Testis (tissue), 3 donors: ENCODE results near the gene FSIP1. TPM values are rescaled to one million over a fixed set of nuclear protein-coding genes. Genes with fewer than 3 reads are reported as not detected.

Source experiments
- DNase-seq: peaks from one replicate; pipeline ENCODE4 v3.0.0-alpha.2; 2019
- H3K27ac ChIP-seq, 2 donors: fragments of 200-600 bp; sonication (generic); one replicate each; pipeline ENCODE4 v1.5.1; 2019
- H3K27me3 ChIP-seq: fragments of 200-600 bp; sonication (generic); one replicate; pipeline ENCODE4 v1.5.1; 2019
- H3K36me3 ChIP-seq: fragments of 200-600 bp; sonication (generic); one replicate; pipeline ENCODE4 v1.5.1; 2017; ENCODE audit warnings: low read depth; ENCODE audit errors: missing control alignments
- H3K4me1 ChIP-seq: fragments of 200-600 bp; sonication (generic); one replicate; pipeline ENCODE4 v1.5.1; 2019
- H3K4me3 ChIP-seq, 2 donors: fragments of 200-600 bp; sonication (generic); one replicate each; pipeline ENCODE4 v1.5.1; 2017 to 2019
- H3K9me3 ChIP-seq: fragments of 200-600 bp; sonication (generic); one replicate; pipeline ENCODE4 v1.5.1; 2017
- POLR2A ChIP-seq: fragments of 450-650 bp; IDR thresholded peaks from one replicate; pipeline ENCODE4 v1.6.1; 2017; ENCODE audit warnings: antibody characterized with exemption, mild to moderate bottlenecking, moderate library complexity
- WGBS, 2 donors: methylation state at CpG; one replicate each; pipeline ENCODE4 v1.1.5; 2018; 5-methylcytosine and 5-hydroxymethylcytosine counted together
- intact Hi-C: fragments of 100-400 bp; cut with DNase I; formaldehyde crosslinking; loops from one replicate; pipeline ENCODE4 v1.15.1; 2023; ENCODE audit warnings: low total_unique reads
- polyA plus RNA-seq: library from polyadenylated mRNA; stranded (reverse); fragments of 350-450 nt; fragmentation: Illumina TruSeq; extraction: RNeasy Lipid Tissue Mini Kit (QIAGEN cat#74804); gene quantifications from one replicate; pipeline ENCODE4 v1.2.3, GENCODE V29; 2014; ENCODE audit warnings: low read depth, low replicate concordance; ENCODE audit not compliant: insufficient read depth
- total RNA-seq, 2 donors: library from RNA; depleted of rRNA; stranded (reverse); fragments of >200 nt; gene quantifications; one replicate each; pipeline ENCODE4 v1.2.3, GENCODE V29; 2016
- TF ChIP-seq, protein P1 (sequence below), 3 experiments: fragments of 450-650 bp in 2 of 3; fragments of 200-600 bp in 1 of 3; sonication (generic) in 1 of 3; IDR thresholded peaks; one replicate each; pipeline ENCODE4 v1.5.1; 2016 to 2019; ENCODE audit warnings: antibody characterized with exemption in 3 of 3, mild to moderate bottlenecking in 2 of 3, moderate library complexity in 1 of 3

Gene FSIP1
- total and polyA plus RNA-seq, 3 donors from 2014 or later: 5.8 to 11.2 (median 8.2) TPM

DNA sequence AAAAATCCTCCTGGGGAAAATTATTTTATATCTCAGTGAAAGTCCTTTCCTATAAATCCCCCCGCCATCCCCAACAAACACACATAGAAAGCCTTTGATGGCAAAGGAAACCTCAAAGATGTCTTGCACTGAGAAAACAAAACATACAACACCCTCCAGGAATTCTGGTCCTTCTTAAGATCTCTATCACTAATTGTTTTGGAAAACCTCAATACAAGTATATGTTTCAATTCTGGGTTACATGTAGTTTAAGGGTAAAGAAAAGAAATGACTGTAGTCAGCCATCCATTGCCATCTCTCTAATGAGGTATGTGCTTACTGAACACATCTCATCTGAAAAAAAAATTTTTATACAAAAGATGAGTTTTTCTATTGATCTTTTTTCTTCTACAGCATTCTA, 97.3 kb downstream of the FSIP1 start:
- TF ChIP-seq, protein P1, sequence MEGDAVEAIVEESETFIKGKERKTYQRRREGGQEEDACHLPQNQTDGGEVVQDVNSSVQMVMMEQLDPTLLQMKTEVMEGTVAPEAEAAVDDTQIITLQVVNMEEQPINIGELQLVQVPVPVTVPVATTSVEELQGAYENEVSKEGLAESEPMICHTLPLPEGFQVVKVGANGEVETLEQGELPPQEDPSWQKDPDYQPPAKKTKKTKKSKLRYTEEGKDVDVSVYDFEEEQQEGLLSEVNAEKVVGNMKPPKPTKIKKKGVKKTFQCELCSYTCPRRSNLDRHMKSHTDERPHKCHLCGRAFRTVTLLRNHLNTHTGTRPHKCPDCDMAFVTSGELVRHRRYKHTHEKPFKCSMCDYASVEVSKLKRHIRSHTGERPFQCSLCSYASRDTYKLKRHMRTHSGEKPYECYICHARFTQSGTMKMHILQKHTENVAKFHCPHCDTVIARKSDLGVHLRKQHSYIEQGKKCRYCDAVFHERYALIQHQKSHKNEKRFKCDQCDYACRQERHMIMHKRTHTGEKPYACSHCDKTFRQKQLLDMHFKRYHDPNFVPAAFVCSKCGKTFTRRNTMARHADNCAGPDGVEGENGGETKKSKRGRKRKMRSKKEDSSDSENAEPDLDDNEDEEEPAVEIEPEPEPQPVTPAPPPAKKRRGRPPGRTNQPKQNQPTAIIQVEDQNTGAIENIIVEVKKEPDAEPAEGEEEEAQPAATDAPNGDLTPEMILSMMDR (IDR thresholded peaks at IDR 0.05): no peak
- no peak for TF ChIP-seq POLR2A
- Histone ChIP-seq H3K27ac (no peak overlapping the region), H3K4me3 (no peak overlapping the region), H3K4me1 (no peaks in the 10 kb centered on the region), H3K9me3 (no peaks in the 10 kb centered on the region), H3K36me3 (no peaks in the 10 kb centered on the region), H3K27me3 (no peaks in the 10 kb centered on the region)
- intact Hi-C loops: loop anchor here (10.0 kb wide), 1 partner anchor 79 kb away; no protein-coding TSS in a partner anchor
- DNase-seq: no peak
- 86 to 100% methylated on average over 1 of the region's 1 CpG for WGBS, 2 donors

DNA sequence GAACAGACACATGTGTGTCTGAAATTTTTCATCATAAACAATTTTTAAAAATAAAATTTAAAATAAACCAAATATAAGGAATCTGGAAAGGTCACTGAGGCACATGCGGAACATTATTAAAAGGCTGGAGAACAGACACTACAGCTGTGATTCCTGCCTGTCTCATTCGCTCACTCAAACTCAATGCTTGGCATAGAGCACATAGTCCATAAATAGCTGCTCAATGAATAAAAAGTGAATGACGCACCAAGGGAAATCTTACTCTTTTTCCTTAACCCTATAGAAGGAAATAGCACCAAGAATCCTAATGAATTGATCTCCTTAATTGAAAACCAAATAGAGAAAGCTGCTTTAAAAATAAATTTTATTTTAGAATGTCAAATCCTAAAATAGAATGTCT, 98.4 kb downstream of the FSIP1 start:
- no peak overlapping the region for H3K27ac ChIP-seq
- intact Hi-C loops: loop anchor here (10.0 kb wide), 1 partner anchor 81 kb away; no protein-coding TSS in a partner anchor

DNA sequence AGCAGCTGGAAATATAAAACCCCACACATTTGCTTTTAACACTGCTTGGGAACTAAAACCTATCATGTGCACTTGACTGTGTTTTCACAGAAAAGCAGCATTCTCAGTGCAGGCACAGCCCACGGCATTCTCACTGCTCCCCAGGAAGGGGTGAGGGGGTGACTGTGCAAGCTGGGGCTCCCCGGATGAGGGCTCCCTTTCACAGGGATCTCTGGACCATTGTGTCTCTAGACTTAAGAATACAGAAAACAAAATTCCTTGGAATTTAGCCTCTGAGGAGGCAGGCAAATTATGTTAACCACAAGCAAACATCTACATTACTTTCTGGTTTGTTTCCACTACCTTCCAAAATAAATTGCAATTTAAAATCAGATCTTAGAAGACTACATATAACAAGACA, 100.3 kb downstream of the FSIP1 start:
- WGBS, 2 donors: 53 to 70% methylated on average over 2 of the region's 2 CpGs
- Histone ChIP-seq H3K4me3 (no peak overlapping the region), H3K36me3 (no peaks in the 10 kb centered on the region), H3K27ac (no peak overlapping the region), H3K4me1 (no peaks in the 10 kb centered on the region), H3K27me3 (no peaks in the 10 kb centered on the region), H3K9me3 (no peaks in the 10 kb centered on the region)
- DNase-seq: no peak
- TF ChIP-seq, protein P1 (IDR thresholded peaks at IDR 0.05): no peak
- no peak for TF ChIP-seq POLR2A
- intact Hi-C loops: loop anchor here (10.0 kb wide), 1 partner anchor 82 kb away; no protein-coding TSS in a partner anchor

More for the DNA sequence above, 98.4 kb downstream of the FSIP1 start:
- no peak for DNase-seq
- no peaks in the 10 kb centered on the region for H3K9me3 ChIP-seq
- WGBS, 2 donors: 57 to 59% methylated on average over 3 of the region's 3 CpGs
- no peaks in the 10 kb centered on the region for H3K36me3 ChIP-seq
- no peaks in the 10 kb centered on the region for H3K27me3 ChIP-seq
- TF ChIP-seq, protein P1 (IDR thresholded peaks at IDR 0.05): no peak
- no peak for TF ChIP-seq POLR2A
- no peak overlapping the region for H3K4me3 ChIP-seq
- no peaks in the 10 kb centered on the region for H3K4me1 ChIP-seq

DNA sequence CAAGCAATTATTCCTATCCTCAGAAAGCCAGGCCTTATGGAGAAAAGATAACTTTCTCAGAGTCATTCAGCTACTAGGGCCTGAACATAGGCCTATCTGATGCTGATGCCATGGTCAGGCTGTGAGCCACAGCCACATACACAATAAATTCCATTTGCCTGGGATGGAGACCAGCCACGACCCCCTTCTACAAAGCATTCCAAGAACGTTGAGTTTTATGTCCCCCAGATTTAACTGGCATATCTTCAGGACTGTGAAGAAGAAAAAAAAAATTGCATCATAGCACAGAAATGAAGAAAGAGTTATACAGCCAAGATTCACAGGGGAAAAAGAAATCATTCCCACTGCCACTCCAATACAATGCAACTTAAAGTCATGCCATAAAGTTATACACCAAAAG, 101.8 kb downstream of the FSIP1 start:
- Histone ChIP-seq H3K27ac (no peak overlapping the region), H3K9me3 (no peaks in the 10 kb centered on the region), H3K36me3 (no peaks in the 10 kb centered on the region), H3K27me3 (no peaks in the 10 kb centered on the region), H3K4me1 (no peaks in the 10 kb centered on the region), H3K4me3 (no peak overlapping the region)
- TF ChIP-seq, protein P1 (IDR thresholded peaks at IDR 0.05): no peak
- intact Hi-C loops: loop anchor here (10.0 kb wide), 1 partner anchor 84 kb away; no protein-coding TSS in a partner anchor
- no peak for DNase-seq
- 68 to 92% methylated on average over 2 of the region's 2 CpGs for WGBS, 2 donors

DNA sequence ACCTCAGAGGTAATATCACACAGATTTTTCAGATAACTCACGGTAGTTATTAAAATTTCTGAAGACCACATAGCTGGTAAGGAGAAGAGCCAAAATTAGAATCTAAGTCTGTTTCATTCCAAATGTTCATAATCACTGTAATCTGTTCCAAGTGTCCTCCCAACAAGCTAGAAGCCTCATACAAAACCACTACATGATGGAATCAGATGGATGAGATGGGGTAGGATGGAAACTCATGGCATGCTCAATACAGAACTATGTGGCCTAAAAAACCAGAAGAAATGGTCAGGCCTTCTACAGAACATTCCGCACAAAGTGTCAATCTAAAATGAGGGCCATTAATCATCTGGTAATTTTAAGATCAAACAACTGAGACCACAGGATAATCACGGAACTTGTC, 110.0 kb downstream of the FSIP1 start:
- TF ChIP-seq, protein P1 (IDR thresholded peaks at IDR 0.05): no peak
- no peak for TF ChIP-seq POLR2A
- intact Hi-C loops: no loop called here
- Histone ChIP-seq H3K4me1 (no peaks in the 10 kb centered on the region), H3K36me3 (no peaks in the 10 kb centered on the region), H3K27ac (no peak overlapping the region), H3K9me3 (no peaks in the 10 kb centered on the region), H3K27me3 (no peaks in the 10 kb centered on the region), H3K4me3 (no peak overlapping the region)
- no peak for DNase-seq
- 94 to 96% methylated on average over 3 of the region's 3 CpGs for WGBS, 2 donors
